Measurements from ENCODE around the gene TMEM201.

Gene TMEM201

GRCh38 chr1:9597361-9598315, 8.9 kb downstream of the TMEM201 start:
- intact Hi-C loops (cut with DNase I): no loop called here
- DNase-seq: peak in 3 of 10 donors; percentile 52 to 73 (median 69)

- intact Hi-C loops (cut with DNase I): no loop called here
- DNase-seq: peak in 2 of 10 donors; percentile 68 to 73
Measured at GRCh38 chr1:9598316-9598700, 9.6 kb downstream of the TMEM201 start.

- DNase-seq: peak in 3 of 10 donors; percentile 5 to 53 (median 35)
- intact Hi-C loops (cut with DNase I): no loop called here
Measured at GRCh38 chr1:9599741-9600140, 11.0 kb downstream of the TMEM201 start.

GRCh38 chr1:9600861-9601834, 12.4 kb downstream of the TMEM201 start:
- intact Hi-C loops (cut with DNase I): no loop called here
- peak in 2 of 10 donors; percentile 76 to 81 for DNase-seq

- intact Hi-C loops (cut with DNase I): no loop called here
- peak in 2 of 10 donors; percentile 70 to 81 for DNase-seq
Measured at GRCh38 chr1:9601942-9602793, 13.5 kb downstream of the TMEM201 start.

- intact Hi-C loops (cut with DNase I): no loop called here
- DNase-seq: peak in 1 of 10 donors; percentile 34
Measured at GRCh38 chr1:9602794-9603167, 14.1 kb downstream of the TMEM201 start.

GRCh38 chr1:9603307-9603706, 14.6 kb downstream of the TMEM201 start:
- intact Hi-C loops (cut with DNase I): no loop called here
- peak in 1 of 10 donors; percentile 81 for DNase-seq

GRCh38 chr1:9603766-9604753, 15.3 kb downstream of the TMEM201 start:
- DNase-seq: peak in 1 of 10 donors; percentile 89
- intact Hi-C loops (cut with DNase I): no loop called here

- peak in 1 of 10 donors; percentile 75 for DNase-seq
- intact Hi-C loops (cut with DNase I): no loop called here
Measured at GRCh38 chr1:9604836-9605235, 16.1 kb downstream of the TMEM201 start.

GRCh38 chr1:9605946-9606455, 17.3 kb downstream of the TMEM201 start:
- intact Hi-C loops (cut with DNase I): no loop called here
- DNase-seq: peak in 1 of 10 donors; percentile 72

- intact Hi-C loops (cut with DNase I): no loop called here
- DNase-seq: peak in 1 of 10 donors; percentile 78
Measured at GRCh38 chr1:9606458-9606857, 17.7 kb downstream of the TMEM201 start.

GRCh38 chr1:9606948-9607347, 18.2 kb downstream of the TMEM201 start:
- DNase-seq: peak in 5 of 10 donors; percentile 23 to 86 (median 33)
- intact Hi-C loops (cut with DNase I): no loop called here

GRCh38 chr1:9607352-9607751, 18.6 kb downstream of the TMEM201 start:
- peak in 1 of 10 donors; percentile 82 for DNase-seq
- intact Hi-C loops (cut with DNase I): no loop called here

- DNase-seq: no peak
- intact Hi-C loops (cut with DNase I): no loop called here
Measured at GRCh38 chr1:9609998-9610397, 21.3 kb downstream of the TMEM201 start.

- intact Hi-C loops (cut with DNase I): no loop called here
- peak in 1 of 10 donors; percentile 75 for DNase-seq
Measured at GRCh38 chr1:9610548-9610947, 21.8 kb downstream of the TMEM201 start.

GRCh38 chr1:9611716-9612115, 23.0 kb downstream of the TMEM201 start:
- intact Hi-C loops (cut with DNase I): no loop called here
- DNase-seq: peak in 1 of 10 donors; percentile 69

- intact Hi-C loops (cut with DNase I): no loop called here
Measured at GRCh38 chr1:9612162-9612845, 23.6 kb downstream of the TMEM201 start.

More at GRCh38 chr1:9612162-9612845, 23.6 kb downstream of the TMEM201 start:
- no peak for DNase-seq

All from posterior cingulate gyrus (tissue), 11 donors.